Sciatic nerve (tissue), 2 donors: ENCODE measurements around the gene HOXC10. TPM values are rescaled to one million over a fixed set of nuclear protein-coding genes. Genes with fewer than 3 reads are reported as not detected.

Source experiments
- ATAC-seq: fragments of 200-7000 bp; cut with Tn5 transposase; one replicate; pipeline ENCODE4 v1.9.1; 2020; ENCODE audit warnings: mild to moderate bottlenecking, moderate library complexity
- DNase-seq: peaks from one replicate; pipeline ENCODE4 v3.0.0-alpha.2; 2020; ENCODE audit warnings: low spot score
- intact Hi-C: fragments of 100-400 bp; cut with DNase I; formaldehyde crosslinking; loops from one replicate; pipeline ENCODE4 v1.14.2; 2022
- total RNA-seq: library from RNA; stranded (reverse); fragmentation: NEBNext Ultra II Directional; extraction: Animal tissue kit (Norgen Biotek cat#: 25700); gene quantifications from one replicate; pipeline ENCODE4 v1.2.1, GENCODE V29; 2021
- donor health status: DM: no; HTN: no; CAD: no.
- donor health status: DM: no; HTN: no; CAD: no.

HOXC10 gene
- total RNA-seq, 1 donor from 2014 or later = 17.2 TPM

DNA sequence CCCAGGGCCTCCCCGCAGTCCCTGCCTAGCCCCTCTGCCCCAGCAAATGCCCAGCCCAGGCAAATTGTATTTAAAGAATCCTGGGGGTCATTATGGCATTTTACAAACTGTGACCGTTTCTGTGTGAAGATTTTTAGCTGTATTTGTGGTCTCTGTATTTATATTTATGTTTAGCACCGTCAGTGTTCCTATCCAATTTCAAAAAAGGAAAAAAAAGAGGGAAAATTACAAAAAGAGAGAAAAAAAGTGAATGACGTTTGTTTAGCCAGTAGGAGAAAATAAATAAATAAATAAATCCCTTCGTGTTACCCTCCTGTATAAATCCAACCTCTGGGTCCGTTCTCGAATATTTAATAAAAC lies 45.5 kb downstream of the HOXC10 start:
- DNase-seq (no peak), ATAC-seq (no peak)
- intact Hi-C loops = loop anchor here (5.0 kb wide), 1 partner anchor 97 kb away; no protein-coding TSS in a partner anchor

DNA sequence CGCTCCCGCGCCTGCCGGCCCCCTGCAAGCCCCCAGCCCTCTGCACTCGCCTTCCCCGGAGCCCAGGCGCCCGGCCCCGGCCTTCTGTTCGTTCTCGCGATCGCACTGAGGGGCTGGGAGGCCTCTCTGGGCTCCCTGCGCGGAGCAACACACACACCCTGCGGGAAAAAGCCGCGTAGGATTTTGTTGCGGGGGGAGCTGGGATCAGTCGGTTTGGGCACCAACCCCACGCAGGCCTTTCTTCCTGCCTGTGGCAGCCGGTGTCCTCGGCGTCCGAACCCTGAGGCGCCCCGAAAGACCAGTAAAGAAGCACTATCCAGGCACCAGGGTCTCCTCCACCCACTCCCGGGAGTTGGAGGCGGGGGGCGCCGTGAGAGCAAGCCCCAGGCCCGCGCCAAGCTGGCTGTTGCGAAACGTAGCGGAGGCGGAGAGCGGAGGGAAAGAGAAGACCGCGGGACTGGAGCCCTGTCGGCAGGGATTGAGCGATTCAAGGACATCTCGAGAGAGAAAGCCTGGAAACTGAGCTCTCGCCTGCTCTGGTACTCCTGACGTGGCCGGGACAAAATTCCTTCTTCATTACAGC lies 46.0 kb downstream of the HOXC10 start:
- intact Hi-C loops = loop anchor here (5.0 kb wide), 1 partner anchor 96 kb away; no protein-coding TSS in a partner anchor
- ATAC-seq (peak; percentile 33), DNase-seq (no peak)

DNA sequence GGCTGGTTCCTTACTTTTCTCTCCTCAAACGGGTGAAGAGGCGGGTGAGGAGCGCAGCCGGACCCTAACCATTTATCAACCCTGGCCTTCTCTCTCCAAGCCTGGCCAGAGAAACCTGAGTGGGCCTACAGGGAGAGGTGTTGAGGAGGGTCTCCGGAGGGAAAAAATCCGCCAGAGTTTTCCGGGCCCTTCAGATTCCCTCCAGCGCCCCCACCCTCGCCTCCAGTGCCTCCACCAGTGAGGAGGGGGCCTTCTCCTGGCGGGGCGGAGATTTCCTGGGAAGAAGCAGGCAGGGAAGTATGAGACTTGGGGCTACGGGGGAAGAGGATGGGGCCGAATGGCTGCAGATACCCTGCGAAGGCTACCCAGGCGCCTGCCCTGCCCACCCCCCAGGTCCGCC lies 46.5 kb downstream of the HOXC10 start:
- DNase-seq (peak; percentile 56), ATAC-seq (no peak)
- intact Hi-C loops = loop anchor here (5.0 kb wide), 1 partner anchor 96 kb away; no protein-coding TSS in a partner anchor

GRCh38 chr12:54032086-54032619 lies 47.2 kb downstream of the HOXC10 start:
- DNase-seq = no peak
- intact Hi-C loops = loop anchor here (5.0 kb wide), 1 partner anchor 95 kb away; no protein-coding TSS in a partner anchor

GRCh38 chr12:54032627-54033100 lies 47.7 kb downstream of the HOXC10 start, which contains the start of gene HOXC5:
Gene HOXC5 (plus strand): TSS chr12:54033050. CDS start chr12:54033123, 73 bp downstream.
- ATAC-seq (peak; percentile 51), DNase-seq (peak; percentile 89)
- intact Hi-C loops = loop anchor here (5.0 kb wide), 1 partner anchor 95 kb away; no protein-coding TSS in a partner anchor

More at GRCh38 chr12:54032086-54032619, 47.2 kb downstream of the HOXC10 start:
- no peak for ATAC-seq

- intact Hi-C loops = loop anchor here (5.0 kb wide), 1 partner anchor 94 kb away; no protein-coding TSS in a partner anchor
- ATAC-seq = peak; percentile 50
- DNase-seq = no peak
These were observed 48.4 kb downstream of the HOXC10 start for GRCh38 chr12:54033106-54033979.

GRCh38 chr12:54033980-54034784 lies 49.2 kb downstream of the HOXC10 start:
- intact Hi-C loops = loop anchor here (5.0 kb wide), 1 partner anchor 93 kb away; no protein-coding TSS in a partner anchor
- ATAC-seq = peak; percentile 48

DNA sequence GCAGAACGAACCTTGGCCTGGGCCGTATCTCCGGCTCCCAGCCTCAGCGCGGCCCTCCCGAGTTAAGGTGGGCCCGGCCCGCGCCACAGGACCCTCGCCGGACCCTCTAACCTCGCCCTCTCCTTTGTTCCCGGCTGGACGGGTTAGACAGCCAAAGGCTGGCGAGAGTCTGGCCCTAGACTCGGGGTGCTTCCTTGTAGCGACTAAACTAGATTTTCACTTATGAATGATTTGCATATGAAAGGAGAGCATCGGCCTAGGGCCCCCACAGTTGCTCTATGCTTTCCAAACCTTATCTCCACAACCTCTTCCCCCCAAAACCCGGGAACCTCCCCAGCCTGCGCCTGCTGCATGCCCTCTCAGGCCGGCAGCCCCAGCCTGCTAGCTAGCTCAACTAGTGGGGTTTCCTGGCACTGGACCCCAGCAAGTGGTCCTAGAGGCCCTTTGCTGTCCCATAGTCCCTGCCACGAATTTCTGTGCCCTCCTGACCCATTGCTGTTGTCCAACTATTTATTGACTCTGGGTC lies 49.9 kb downstream of the HOXC10 start:
- intact Hi-C loops = loop anchor here (5.0 kb wide), 1 partner anchor 92 kb away; no protein-coding TSS in a partner anchor

More at GRCh38 chr12:54033980-54034784, 49.2 kb downstream of the HOXC10 start:
- DNase-seq = no peak

DNA sequence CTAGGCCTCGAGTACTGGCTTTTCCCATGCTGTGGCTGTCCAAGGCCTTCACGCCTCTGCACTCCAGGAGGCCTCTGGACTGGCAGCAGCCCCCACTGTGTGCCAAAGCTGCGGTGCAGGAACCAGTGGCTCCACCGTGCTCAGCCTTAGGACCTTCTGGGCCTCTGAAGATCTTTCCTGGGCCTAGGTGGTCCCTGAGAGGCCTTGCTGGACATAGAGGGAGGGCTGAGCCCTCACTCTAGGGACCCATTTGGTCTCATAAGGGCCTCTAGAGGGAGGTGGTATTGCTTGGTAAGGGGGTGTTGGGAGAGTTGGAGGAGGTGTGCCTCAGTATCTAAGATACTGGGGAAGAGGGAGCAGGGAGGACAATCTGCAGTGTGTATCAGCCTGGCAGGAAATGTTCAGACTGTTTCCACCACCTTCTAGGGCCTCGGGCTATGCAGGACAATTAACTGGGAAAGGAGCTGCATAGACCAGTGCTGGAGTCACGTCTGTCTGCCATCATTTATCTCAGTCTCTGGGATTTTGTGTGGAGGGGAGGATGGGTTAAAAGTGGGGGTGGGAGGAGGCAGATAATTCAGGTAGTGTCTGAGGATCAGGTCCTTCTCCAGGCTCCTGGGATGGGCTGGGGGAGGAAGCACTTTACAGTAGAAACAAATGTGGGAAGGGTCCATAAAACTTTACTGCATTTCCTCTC lies 50.8 kb downstream of the HOXC10 start:
- DNase-seq (no peak), ATAC-seq (no peak)
- intact Hi-C loops = no loop called here

More for the DNA sequence above, 49.9 kb downstream of the HOXC10 start:
- DNase-seq = no peak
- ATAC-seq = no peak

DNA sequence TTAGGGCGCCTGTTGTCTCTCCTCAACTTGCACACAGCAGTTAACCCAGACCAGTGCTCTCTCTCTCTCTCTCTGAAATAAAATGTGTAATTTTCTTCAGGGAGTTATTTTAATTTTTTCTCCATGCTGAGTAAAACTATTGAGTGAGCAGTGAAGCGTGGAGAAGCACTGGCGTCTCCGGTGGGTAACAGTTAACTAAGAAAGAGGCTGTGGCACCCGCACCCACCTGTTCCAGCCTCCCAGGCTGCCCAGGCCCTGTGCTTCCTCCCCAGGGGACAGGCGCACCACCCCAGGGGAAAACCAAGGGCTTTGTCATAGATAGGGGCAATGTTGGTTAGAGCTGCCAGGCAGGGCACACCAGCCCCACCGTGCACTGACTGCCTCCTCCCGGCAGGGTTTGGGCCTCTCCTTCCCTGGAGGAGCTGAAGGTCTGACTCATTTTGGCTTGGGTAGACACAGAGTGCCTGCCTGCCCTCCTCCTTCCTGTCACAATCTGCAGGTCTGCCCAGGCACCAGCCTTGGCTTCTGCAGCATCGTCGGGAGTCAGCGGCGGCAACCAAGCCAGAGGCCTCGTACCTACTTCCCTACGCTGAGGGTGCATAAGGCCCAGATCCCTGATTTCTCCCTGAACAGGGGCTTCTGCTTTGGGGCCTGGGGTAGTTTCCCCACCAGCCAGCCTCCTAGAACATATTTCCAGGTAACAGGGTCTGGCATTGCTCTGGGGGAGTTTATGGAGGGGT lies 51.8 kb downstream of the HOXC10 start:
- intact Hi-C loops = no loop called here
- ATAC-seq (no peak), DNase-seq (no peak)

DNA sequence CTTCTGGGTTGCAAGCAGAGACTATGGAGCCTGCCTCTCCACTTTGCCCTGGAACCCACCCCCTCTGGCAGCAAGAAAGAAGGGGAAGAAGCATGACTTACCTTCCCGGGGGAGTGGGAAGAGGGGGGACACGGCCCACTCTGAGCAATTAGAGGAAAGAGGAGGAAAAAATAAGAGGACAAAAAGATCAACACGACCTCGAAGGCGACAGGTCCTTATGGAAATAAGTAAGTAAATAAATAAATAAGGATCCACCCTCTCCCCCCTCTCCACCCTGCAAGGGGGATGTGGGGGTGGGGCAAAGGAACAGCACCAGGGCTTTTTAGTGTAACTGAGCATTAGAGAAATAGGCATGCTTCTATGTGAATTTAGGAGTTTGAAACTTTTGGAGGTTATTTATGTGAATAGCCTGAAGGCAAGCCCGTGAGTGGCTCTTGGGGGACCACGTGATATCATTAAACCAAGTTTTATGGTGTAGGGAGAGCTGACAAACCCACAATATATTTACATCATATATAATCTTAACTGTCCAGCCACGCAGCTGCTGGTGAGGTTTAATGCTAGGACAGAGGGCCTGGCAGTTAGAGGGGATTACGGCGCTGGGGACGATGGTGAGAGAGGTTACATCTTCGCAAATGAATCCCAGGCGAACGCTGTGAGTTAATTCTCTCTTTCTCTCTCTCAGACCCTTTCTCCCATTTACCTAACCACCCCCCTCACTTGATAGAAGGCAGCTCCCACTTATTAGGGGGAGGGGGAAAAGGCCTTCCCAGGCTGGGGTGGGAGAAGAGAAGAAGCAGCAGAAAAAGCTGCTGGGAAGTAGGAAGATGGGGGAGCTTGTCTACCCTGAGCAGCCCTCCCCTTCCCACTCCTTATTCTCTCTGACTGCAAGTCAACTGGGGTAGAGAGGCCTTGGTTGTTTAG lies 52.7 kb downstream of the HOXC10 start:
- intact Hi-C loops = no loop called here
- ATAC-seq (no peak), DNase-seq (no peak)

- ATAC-seq (no peak), DNase-seq (no peak)
- intact Hi-C loops = no loop called here
These were observed 53.4 kb downstream of the HOXC10 start for GRCh38 chr12:54038284-54038870.

DNA sequence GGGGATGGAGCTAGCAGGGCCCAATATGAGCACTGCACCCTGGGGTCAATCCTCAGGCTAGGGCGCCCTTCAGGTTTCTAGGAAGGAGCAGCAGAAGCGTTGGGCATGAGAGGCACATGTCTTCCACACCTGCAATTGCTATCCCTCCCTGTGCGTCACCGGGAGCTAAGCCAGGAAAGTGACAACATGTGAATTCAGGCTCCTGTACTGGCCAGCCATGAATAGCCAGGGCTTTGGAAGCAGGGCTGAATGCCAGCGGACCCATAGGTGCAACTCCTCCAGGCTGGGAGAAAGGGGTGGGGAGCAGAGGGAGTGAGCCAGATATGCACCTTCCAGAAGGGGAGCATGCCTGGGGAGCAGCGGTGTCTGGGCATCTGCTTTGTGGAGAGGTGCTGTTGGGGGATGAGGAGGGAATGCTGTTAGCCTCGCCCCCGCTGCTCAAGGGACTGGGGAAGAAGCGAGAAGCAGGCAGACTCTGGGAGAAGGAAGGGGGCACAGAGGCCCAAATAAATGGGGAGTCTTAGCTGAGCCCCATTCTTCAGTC lies 54.0 kb downstream of the HOXC10 start:
- intact Hi-C loops = no loop called here
- no peak for DNase-seq
- ATAC-seq = peak; percentile 58

- ATAC-seq (peak; percentile 82), DNase-seq (peak; percentile 84)
- intact Hi-C loops = no loop called here
These were observed 54.6 kb downstream of the HOXC10 start for GRCh38 chr12:54039417-54040147.
